ENCODE results near the gene WDR3.

- TF ChIP-seq POLR2A (IDR thresholded peaks at IDR 0.05) (no peak), CTCF (IDR thresholded peaks at IDR 0.05) (no peak)
Measured at GRCh38 chr1:117890452-117890851, 39.1 kb upstream of the WDR3 start.

Measured in heart left ventricle (tissue), 13 donors.